D721Med (cell line): ENCODE data around the gene IL11RA.

ENCODE experiments used
- DNase-seq: peaks from one replicate; pipeline ENCODE4 v3.0.0; 2011; ENCODE audit warnings: low spot score; ENCODE audit not compliant: insufficient read length
- FAIRE-seq: peaks from 2 replicates; lab custom pipeline; 2011; peaks lifted over from hg19 to GRCh38; lab: Jason Lieb, UNC
- CTCF ChIP-seq: IDR thresholded peaks from 2 replicates; pipeline ENCODE4 v1.5.1; 2012; ENCODE audit warnings: mild to moderate bottlenecking, control low read depth; ENCODE audit not compliant: insufficient read depth; ENCODE audit errors: missing control alignments

IL11RA gene

GRCh38 chr9:34654323-34655051 is 2.5 kb downstream of the IL11RA start:
- no peak for TF ChIP-seq CTCF
- DNase-seq (no peak), FAIRE-seq (no peak)

GRCh38 chr9:34655394-34655793 is 3.4 kb downstream of the IL11RA start:
- FAIRE-seq, result no peak
- DNase-seq, result no peak
- TF ChIP-seq CTCF, result no peak

- no peak for TF ChIP-seq CTCF
- FAIRE-seq (no peak), DNase-seq (no peak)
Measured at GRCh38 chr9:34656992-34657391, 5.0 kb downstream of the IL11RA start.

- DNase-seq (no peak), FAIRE-seq (no peak)
- TF ChIP-seq CTCF, result no peak
Measured at GRCh38 chr9:34658461-34658860, 6.5 kb downstream of the IL11RA start.

GRCh38 chr9:34659592-34660253 is 7.7 kb downstream of the IL11RA start:
- TF ChIP-seq CTCF, result no peak
- no peak for DNase-seq
- no peak for FAIRE-seq

- no peak for TF ChIP-seq CTCF
- FAIRE-seq (no peak), DNase-seq (no peak)
Measured at GRCh38 chr9:34662526-34663302, 10.7 kb downstream of the IL11RA start, which contains the start of gene CCL27. Gene CCL27, minus strand, starts transcription at chr9:34662657. Its CDS starts 24 bp downstream, at chr9:34662633.
